Stomach (tissue), 4 donors: Measurements from ENCODE around the gene TP53AIP1.

ENCODE experiments used
- EP300 ChIP-seq: sonication (generic); formaldehyde crosslinking; IDR thresholded peaks from one replicate; pipeline ENCODE4 v1.6.1; 2017; ENCODE audit warnings: antibody characterized with exemption
- POLR2A ChIP-seq, 4 donors: fragments of 450-650 bp; IDR thresholded peaks; one replicate each; pipeline ENCODE4 v1.6.1; 2016; ENCODE audit warnings: antibody characterized with exemption in 4 of 4, control low read depth in 2 of 4, mild to moderate bottlenecking in 1 of 4, moderate library complexity in 1 of 4
- POLR2AphosphoS5 ChIP-seq, 3 donors: sonication (generic); formaldehyde crosslinking; IDR thresholded peaks; one replicate each; pipeline ENCODE4 v1.6.1; 2016; ENCODE audit warnings: antibody characterized with exemption in 3 of 3
- TF ChIP-seq, protein P1 (sequence below), 7 experiments: fragments of 450-650 bp in 4 of 7; fragments of 200-600 bp in 3 of 7; sonication (generic) in 3 of 7; IDR thresholded peaks; one replicate each; pipeline ENCODE4 v1.5.1; 2016 to 2019; ENCODE audit warnings: antibody characterized with exemption in 7 of 7, control low read depth in 2 of 7, mild to moderate bottlenecking in 1 of 7

DNA sequence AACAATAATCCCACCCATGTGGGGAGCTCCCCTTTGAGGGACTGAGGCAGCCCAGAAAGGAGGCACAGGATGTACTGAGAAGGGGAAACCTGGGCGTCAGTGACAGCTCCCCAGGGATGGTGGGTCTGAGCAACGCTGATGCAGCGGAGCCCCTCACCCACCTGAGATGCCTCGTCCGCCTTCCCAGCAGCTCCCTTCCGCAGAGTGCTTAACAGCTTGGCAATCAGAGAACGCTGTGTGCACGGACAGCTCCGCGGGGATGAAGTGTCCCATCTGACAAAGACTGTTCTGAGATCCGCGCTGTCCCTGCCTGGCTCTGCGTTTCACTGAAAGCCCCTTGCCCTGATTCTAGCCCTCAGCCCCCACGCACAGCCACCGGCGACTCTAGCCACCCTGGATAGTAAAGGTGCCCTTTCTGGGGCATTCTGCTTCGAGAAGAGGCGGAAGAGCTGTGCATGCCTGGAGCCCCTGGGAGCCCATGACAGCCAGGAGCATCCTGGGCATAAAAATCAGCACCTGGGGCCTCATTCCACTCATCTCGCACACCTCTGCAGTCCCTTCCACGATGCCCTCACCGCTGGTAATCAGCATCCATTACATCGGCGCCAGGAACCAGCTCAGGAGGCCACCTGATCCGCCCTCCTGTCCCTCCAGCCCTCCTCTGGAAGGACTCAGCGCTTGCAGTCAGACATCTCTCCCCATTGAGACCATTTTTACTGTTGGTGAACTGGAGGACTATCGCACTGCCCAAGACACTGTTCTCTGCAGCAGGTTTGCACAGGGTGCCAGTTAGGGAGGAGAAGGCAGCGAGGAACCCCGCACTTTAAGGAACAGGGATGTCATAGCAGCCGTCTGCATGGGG is 40.8 kb downstream of the TP53AIP1 start:
- TF ChIP-seq, protein P1, sequence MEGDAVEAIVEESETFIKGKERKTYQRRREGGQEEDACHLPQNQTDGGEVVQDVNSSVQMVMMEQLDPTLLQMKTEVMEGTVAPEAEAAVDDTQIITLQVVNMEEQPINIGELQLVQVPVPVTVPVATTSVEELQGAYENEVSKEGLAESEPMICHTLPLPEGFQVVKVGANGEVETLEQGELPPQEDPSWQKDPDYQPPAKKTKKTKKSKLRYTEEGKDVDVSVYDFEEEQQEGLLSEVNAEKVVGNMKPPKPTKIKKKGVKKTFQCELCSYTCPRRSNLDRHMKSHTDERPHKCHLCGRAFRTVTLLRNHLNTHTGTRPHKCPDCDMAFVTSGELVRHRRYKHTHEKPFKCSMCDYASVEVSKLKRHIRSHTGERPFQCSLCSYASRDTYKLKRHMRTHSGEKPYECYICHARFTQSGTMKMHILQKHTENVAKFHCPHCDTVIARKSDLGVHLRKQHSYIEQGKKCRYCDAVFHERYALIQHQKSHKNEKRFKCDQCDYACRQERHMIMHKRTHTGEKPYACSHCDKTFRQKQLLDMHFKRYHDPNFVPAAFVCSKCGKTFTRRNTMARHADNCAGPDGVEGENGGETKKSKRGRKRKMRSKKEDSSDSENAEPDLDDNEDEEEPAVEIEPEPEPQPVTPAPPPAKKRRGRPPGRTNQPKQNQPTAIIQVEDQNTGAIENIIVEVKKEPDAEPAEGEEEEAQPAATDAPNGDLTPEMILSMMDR (IDR thresholded peaks at IDR 0.05), result no peak
- TF ChIP-seq POLR2AphosphoS5 (IDR thresholded peaks at IDR 0.05) (no peak), POLR2A (IDR thresholded peaks at IDR 0.05) (no peak), EP300 (no peak)
